ENCODE results near the gene FAM9C. TPM values are rescaled to one million over a fixed set of nuclear protein-coding genes. Genes with fewer than 3 reads are reported as not detected.
"Not testable (repeated sequence)": the region's sequence is repeated elsewhere in the genome, so short reads cannot be mapped to it uniquely, and the experiment has no call there.

FAM9C gene
- total and polyA plus RNA-seq, 2 donors (not counting 1 experiment from before 2014, with no cell fraction given), result under 0.01 to 0.01 TPM

- H3K9ac ChIP-seq (ENCODE audit: insufficient read depth, low read length); H4K20me1 ChIP-seq (ENCODE audit: control insufficient read depth, extremely low read depth, insufficient read depth, low read length); H3K4me1 ChIP-seq (ENCODE audit: control insufficient read depth, extremely low read depth, insufficient read depth, low read length); H3K79me2 ChIP-seq (ENCODE audit: control insufficient read depth, insufficient read depth, low read length); H3K27ac ChIP-seq (ENCODE audit: insufficient read depth, low read length); H3K9me3 ChIP-seq (ENCODE audit: control insufficient read depth, insufficient read depth, low read depth, low read length); H3K36me3 ChIP-seq (ENCODE audit: control insufficient read depth, insufficient read depth, low read length); H2AFZ ChIP-seq (ENCODE audit: low read length); DNase-seq (ENCODE audit: low read depth in 2 of 2); H3K4me2 ChIP-seq (ENCODE audit: extremely low read depth, insufficient read depth, low read length); H3K27me3 ChIP-seq (ENCODE audit: control insufficient read depth, insufficient read depth, low read length); H3K4me3 ChIP-seq (replicated peaks in 1 of 4; ENCODE audit: control extremely low read depth in 1 of 4, insufficient read depth in 1 of 4, low read depth in 3 of 4, low read length in 4 of 4): not testable (repeated sequence)
Measured at GRCh38 chrX:13061215-13061708, 16.8 kb upstream of the FAM9C start.

- Histone ChIP-seq H3K79me2 (ENCODE audit: control insufficient read depth, insufficient read depth, low read length) (no peaks in the 10 kb centered on the region), H3K4me1 (ENCODE audit: control insufficient read depth, extremely low read depth, insufficient read depth, low read length) (peaks cover 4% of the 10 kb centered on the region), H3K36me3 (ENCODE audit: control insufficient read depth, insufficient read depth, low read length) (no peaks in the 10 kb centered on the region), H3K27ac (ENCODE audit: insufficient read depth, low read length) (peak overlapping the region; percentile 44), H3K4me2 (ENCODE audit: extremely low read depth, insufficient read depth, low read length) (peak overlapping the region; percentile 45), H4K20me1 (ENCODE audit: control insufficient read depth, extremely low read depth, insufficient read depth, low read length) (no peaks in the 10 kb centered on the region), H3K4me3 (replicated peaks in 1 of 4; ENCODE audit: control extremely low read depth in 1 of 4, insufficient read depth in 1 of 4, low read depth in 3 of 4, low read length in 4 of 4) (no peak overlapping the region), H3K9me3 (ENCODE audit: control insufficient read depth, insufficient read depth, low read depth, low read length) (no peaks in the 10 kb centered on the region), H3K27me3 (ENCODE audit: control insufficient read depth, insufficient read depth, low read length) (no peaks in the 10 kb centered on the region), H3K9ac (ENCODE audit: insufficient read depth, low read length) (no peak overlapping the region), H2AFZ (ENCODE audit: low read length) (no peak overlapping the region)
- peak; percentile 70 to 71 for DNase-seq (ENCODE audit: low read depth in 2 of 2)
- TF ChIP-seq, protein P1, sequence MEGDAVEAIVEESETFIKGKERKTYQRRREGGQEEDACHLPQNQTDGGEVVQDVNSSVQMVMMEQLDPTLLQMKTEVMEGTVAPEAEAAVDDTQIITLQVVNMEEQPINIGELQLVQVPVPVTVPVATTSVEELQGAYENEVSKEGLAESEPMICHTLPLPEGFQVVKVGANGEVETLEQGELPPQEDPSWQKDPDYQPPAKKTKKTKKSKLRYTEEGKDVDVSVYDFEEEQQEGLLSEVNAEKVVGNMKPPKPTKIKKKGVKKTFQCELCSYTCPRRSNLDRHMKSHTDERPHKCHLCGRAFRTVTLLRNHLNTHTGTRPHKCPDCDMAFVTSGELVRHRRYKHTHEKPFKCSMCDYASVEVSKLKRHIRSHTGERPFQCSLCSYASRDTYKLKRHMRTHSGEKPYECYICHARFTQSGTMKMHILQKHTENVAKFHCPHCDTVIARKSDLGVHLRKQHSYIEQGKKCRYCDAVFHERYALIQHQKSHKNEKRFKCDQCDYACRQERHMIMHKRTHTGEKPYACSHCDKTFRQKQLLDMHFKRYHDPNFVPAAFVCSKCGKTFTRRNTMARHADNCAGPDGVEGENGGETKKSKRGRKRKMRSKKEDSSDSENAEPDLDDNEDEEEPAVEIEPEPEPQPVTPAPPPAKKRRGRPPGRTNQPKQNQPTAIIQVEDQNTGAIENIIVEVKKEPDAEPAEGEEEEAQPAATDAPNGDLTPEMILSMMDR (conservative IDR thresholded peaks at IDR 0.05 in 1 of 2, IDR thresholded peaks at IDR 0.05 in 1 of 2; ENCODE audit: low read depth in 1 of 2, low read length in 2 of 2), result no peak
- TF ChIP-seq EZH2 (IDR thresholded peaks at IDR 0.05; ENCODE audit: low read length, missing control alignments), result no peak
Measured at GRCh38 chrX:13059637-13060499, 15.4 kb upstream of the FAM9C start.

GRCh38 chrX:13055486-13055885 is 11.1 kb upstream of the FAM9C start:
- Histone ChIP-seq H3K4me1 (ENCODE audit: control insufficient read depth, extremely low read depth, insufficient read depth, low read length) (peaks cover 3% of the 10 kb centered on the region), H3K79me2 (ENCODE audit: control insufficient read depth, insufficient read depth, low read length) (no peaks in the 10 kb centered on the region), H3K36me3 (ENCODE audit: control insufficient read depth, insufficient read depth, low read length) (no peaks in the 10 kb centered on the region), H3K9me3 (ENCODE audit: control insufficient read depth, insufficient read depth, low read depth, low read length) (no peaks in the 10 kb centered on the region), H3K4me3 (replicated peaks in 1 of 4; ENCODE audit: control extremely low read depth in 1 of 4, insufficient read depth in 1 of 4, low read depth in 3 of 4, low read length in 4 of 4) (no peak overlapping the region), H3K27ac (ENCODE audit: insufficient read depth, low read length) (no peak overlapping the region), H3K27me3 (ENCODE audit: control insufficient read depth, insufficient read depth, low read length) (no peaks in the 10 kb centered on the region), H4K20me1 (ENCODE audit: control insufficient read depth, extremely low read depth, insufficient read depth, low read length) (no peaks in the 10 kb centered on the region), H2AFZ (ENCODE audit: low read length) (no peak overlapping the region), H3K9ac (ENCODE audit: insufficient read depth, low read length) (no peak overlapping the region), H3K4me2 (ENCODE audit: extremely low read depth, insufficient read depth, low read length) (no peak overlapping the region)
- no peak for TF ChIP-seq EZH2 (IDR thresholded peaks at IDR 0.05; ENCODE audit: low read length, missing control alignments)
- TF ChIP-seq, protein P1 (conservative IDR thresholded peaks at IDR 0.05 in 1 of 2, IDR thresholded peaks at IDR 0.05 in 1 of 2; ENCODE audit: low read depth in 1 of 2, low read length in 2 of 2), result no peak
- no peak for DNase-seq (ENCODE audit: low read depth in 2 of 2)

Data from fibroblast of lung (primary cell).